GM12878 (cell line): ENCODE measurements around the gene CSF1R. TPM values are rescaled to one million over a fixed set of nuclear protein-coding genes. Genes with fewer than 3 reads are reported as not detected.

Experiments used
- ATAC-seq: fragments of 200-7000 bp; cut with Tn5 transposase; 3 replicates; pipeline ENCODE4 v1.9.1; 2020; ENCODE audit warnings: mild to moderate bottlenecking, moderate library complexity
- BruUV-seq: library from RNA; stranded (reverse); fragments of 400-500 nt; replicated peaks from 2 replicates; lab custom pipeline; 2021; lab: Mats Ljungman, UMichigan
- CTCF ChIA-PET: fragments of 300-600 bp; sonication (Branson Sonifier 250); formaldehyde crosslinking; extraction: SDS; loops from one replicate; lab custom pipeline; 2021; ENCODE audit warnings: inconsistent platforms; lab: Yijun Ruan, JAX
- POLR2A ChIA-PET: fragments of 350-600 bp; formaldehyde crosslinking; extraction: SDS; loops from one replicate; lab custom pipeline; 2021; ENCODE audit warnings: inconsistent platforms; lab: Charles Lee
- RAD21 ChIA-PET: fragments of 300-600 bp; sonication (Branson Sonifier 250); formaldehyde crosslinking; loops from one replicate; lab custom pipeline; 2023; ENCODE audit warnings: antibody characterized with exemption; ENCODE audit not compliant: unreplicated experiment; lab: Charles Lee
- SMC1A ChIA-PET: fragments of 300-600 bp; sonication (Branson Sonifier 250); formaldehyde crosslinking; loops from one replicate; lab custom pipeline; 2023; ENCODE audit not compliant: unreplicated experiment, uncharacterized antibody; lab: Charles Lee
- DNase-seq: peaks from one replicate; pipeline ENCODE4 v3.0.0-alpha.2; 2011; ENCODE audit warnings: low read depth, low spot score
- FAIRE-seq: peaks from 3 replicates; lab custom pipeline; 2011; peaks lifted over from hg19 to GRCh38; lab: Jason Lieb, UNC
- H2AFZ ChIP-seq: 2 replicates; pipeline ENCODE4 v1.6.0; 2011; ENCODE audit warnings: low read depth, low read length, control low read depth; ENCODE audit not compliant: control insufficient read depth
- H3K27ac ChIP-seq: 2 replicates; pipeline ENCODE4 v1.5.1; 2011; ENCODE audit warnings: control low read depth; ENCODE audit not compliant: control insufficient read depth, insufficient read depth
- H3K27me3 ChIP-seq, 2 experiments: replicated peaks in 1 of 2; 2 replicates each; pipeline versions ENCODE4 v1.6.0 to v1.6.1; 2011; ENCODE audit warnings: low read length in 1 of 2; ENCODE audit not compliant: control insufficient read depth in 2 of 2, insufficient read depth in 2 of 2
- H3K36me3 ChIP-seq, 2 experiments: 2 replicates each; pipeline ENCODE4 v1.5.1; 2011; ENCODE audit warnings: low read length in 1 of 2; ENCODE audit not compliant: control insufficient read depth in 2 of 2, insufficient read depth in 2 of 2
- H3K4me1 ChIP-seq: 2 replicates; pipeline ENCODE4 v1.6.1; 2011; ENCODE audit warnings: mild to moderate bottlenecking, low read length, moderate library complexity, mixed read lengths; ENCODE audit not compliant: control insufficient read depth, insufficient read depth
- H3K4me2 ChIP-seq: 2 replicates; pipeline ENCODE4 v1.6.0; 2011; ENCODE audit warnings: control low read depth; ENCODE audit not compliant: control insufficient read depth, insufficient read depth
- H3K4me3 ChIP-seq: fragments of 200-600 bp; sonication (generic); 2 replicates; pipeline ENCODE4 v1.5.1; 2016
- H3K79me2 ChIP-seq: 2 replicates; pipeline ENCODE4 v1.6.0; 2011; ENCODE audit warnings: low read length; ENCODE audit not compliant: control insufficient read depth, insufficient read depth
- H3K9ac ChIP-seq: 2 replicates; pipeline ENCODE4 v1.8.0; 2011; ENCODE audit warnings: low read length, control low read depth, mixed read lengths; ENCODE audit not compliant: control insufficient read depth, insufficient read depth
- H3K9me3 ChIP-seq: replicated peaks from 3 replicates; pipeline ENCODE4 v1.5.1; 2011; ENCODE audit warnings: mild to moderate bottlenecking, low read length; ENCODE audit not compliant: control insufficient read depth, insufficient read depth
- H4K20me1 ChIP-seq: 2 replicates; pipeline ENCODE4 v1.6.0; 2011; ENCODE audit not compliant: control insufficient read depth, insufficient read depth
- BRCA1 ChIP-seq: IDR thresholded peaks from 2 replicates; pipeline ENCODE4 v1.6.1; 2011; ENCODE audit warnings: low read depth, low read length, improper control_type of control experiment
- CHD4 ChIP-seq: fragments of 200-600 bp; sonication (generic); IDR thresholded peaks from 2 replicates; pipeline ENCODE4 v1.6.1; 2016; ENCODE audit warnings: mild to moderate bottlenecking
- DPF2 ChIP-seq: fragments of 450-650 bp; IDR thresholded peaks from 2 replicates; pipeline ENCODE4 v1.6.1; 2017; ENCODE audit warnings: mild to moderate bottlenecking
- HDGF ChIP-seq: fragments of 450-650 bp; IDR thresholded peaks from 2 replicates; pipeline ENCODE4 v1.6.1; 2016; ENCODE audit warnings: antibody characterized with exemption
- SMC3 ChIP-seq: IDR thresholded peaks from 2 replicates; pipeline ENCODE4 v1.6.1; 2011; ENCODE audit warnings: low read length, improper control_type of control experiment, borderline replicate concordance
- TCF12 ChIP-seq: IDR thresholded peaks from 2 replicates; pipeline ENCODE4 v1.6.1; 2011; ENCODE audit warnings: low read depth, mild to moderate bottlenecking, low read length
- ZSCAN29 ChIP-seq: fragments of 450-650 bp; IDR thresholded peaks from 2 replicates; pipeline ENCODE4 v1.6.1; 2017; ENCODE audit warnings: mild to moderate bottlenecking, moderate library complexity
- WGBS: methylation state at CpG from one replicate; pipeline ENCODE4 v1.1.6; 2016; ENCODE audit warnings: low lambda C conversion rate; ENCODE audit not compliant: insufficient replicate concordance, insufficient coverage; ENCODE audit errors: missing lambda C conversion rate; 5-methylcytosine and 5-hydroxymethylcytosine counted together
- in situ Hi-C: fragments of 300-500 bp; cut with MboI; formaldehyde crosslinking; loops from 9 replicates; pipeline ENCODE4 v1.14.3; 2018; ENCODE audit warnings: mixed read lengths
- intact Hi-C: fragments of 100-400 bp; cut with micrococcal nuclease; formaldehyde crosslinking; loops from one replicate; pipeline ENCODE4 v1.14.2; 2022; ENCODE audit not compliant: unreplicated experiment
- polyA plus RNA-seq, 11 experiments: library from polyadenylated mRNA; depleted of rRNA in 4 of 11; unstranded in 6 of 11; stranded (reverse) in 5 of 11; fragments of >200 nt; fragmentation: Nextera tagmentation in 4 of 11; fragmentation: Illumina TruSeq in 1 of 11; extraction: Ambion mirVana in 4 of 11; extraction: Trizol in 1 of 11; gene quantifications; 1 replicate in 1 of 11; 2 replicates in 10 of 11; pipeline versions ENCODE4 v1.2.1 to v1.2.3, GENCODE V29; 2011 to 2016; ENCODE audit warnings: inconsistent platforms in 2 of 11, missing spikeins in 2 of 11, low read depth in 1 of 11
- total RNA-seq, 4 experiments: library from RNA; depleted of rRNA in 3 of 4; stranded (reverse); fragments of >200 nt in 3 of 4; fragmentation: Illumina TruSeq in 1 of 4; extraction: Trizol in 1 of 4; gene quantifications; 2 replicates each; pipeline versions ENCODE4 v1.2.1 to v1.2.3, GENCODE V29; 2013 to 2021
- TF ChIP-seq, protein P1 (sequence below): fragments of 450-650 bp; IDR thresholded peaks from 2 replicates; pipeline ENCODE4 v1.6.1; 2017; ENCODE audit warnings: mild to moderate bottlenecking, moderate library complexity
- TF ChIP-seq, protein P2 (sequence below): IDR thresholded peaks from 2 replicates; pipeline ENCODE4 v1.6.1; 2011; ENCODE audit warnings: low read depth, low read length, improper control_type of control experiment, borderline replicate concordance
- TF ChIP-seq, protein P3 (sequence below): IDR thresholded peaks from 2 replicates; pipeline ENCODE4 v1.6.1; 2012; ENCODE audit warnings: low read depth, low read length, improper control_type of control experiment
- TF ChIP-seq, protein P4 (sequence below): fragments of 450-650 bp; IDR thresholded peaks from 2 replicates; pipeline ENCODE4 v1.6.1; 2017; ENCODE audit warnings: mild to moderate bottlenecking, low read depth, inconsistent platforms; ENCODE audit not compliant: poor library complexity, severe bottlenecking
- TF ChIP-seq, protein P5 (sequence below): fragments of 450-650 bp; IDR thresholded peaks from 2 replicates; pipeline ENCODE4 v1.6.1; 2016; ENCODE audit warnings: mild to moderate bottlenecking

Gene CSF1R
- total and polyA plus RNA-seq, 10 of the 15 experiments (the other 5 are each of a cell fraction or from before 2014, with no cell fraction given): 0.35 to 3.6 (median 1.2) TPM

DNA sequence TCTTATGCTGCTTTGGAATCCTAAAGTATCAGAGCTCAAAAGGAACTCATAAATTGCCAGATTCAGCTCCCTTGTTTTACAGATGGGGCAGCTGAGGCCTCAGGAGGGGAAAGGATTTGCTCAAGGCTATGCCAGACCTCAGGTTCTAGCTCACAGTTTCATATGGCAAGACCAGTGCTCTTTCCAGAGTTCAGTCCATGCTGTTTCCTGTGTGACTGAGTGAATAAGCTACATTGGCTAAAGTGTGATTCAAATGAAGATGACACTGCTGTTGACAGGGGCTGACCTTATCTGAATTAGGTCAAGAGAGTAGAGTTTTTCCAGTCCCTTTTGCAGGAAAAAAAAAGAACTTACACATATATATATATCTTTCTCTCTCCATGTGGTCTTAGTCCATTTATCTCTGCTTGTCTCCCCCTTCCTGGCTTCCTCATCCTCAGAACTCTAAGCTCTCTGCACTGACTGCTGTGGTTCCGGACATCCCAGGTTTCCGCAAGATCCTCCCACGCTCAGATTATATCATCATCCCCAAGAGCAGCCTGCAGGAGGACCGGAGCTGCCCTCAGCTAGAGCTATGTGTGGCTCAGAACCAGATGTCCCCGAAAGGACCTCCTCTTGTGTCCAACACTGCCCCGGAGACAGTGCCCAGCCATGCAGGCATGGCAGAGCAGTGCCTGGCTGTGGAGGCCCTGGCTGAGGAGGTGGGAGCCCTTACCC is 76.5 kb downstream of the CSF1R start:
- Histone ChIP-seq H2AFZ (no peak overlapping the region), H3K4me1 (no peaks in the 10 kb centered on the region; the same call in 1 of the 2 replicates), H3K27me3 (no peaks in the 10 kb centered on the region), H3K9me3 (peaks cover 3% of the 10 kb centered on the region; the same call in 1 of the 3 replicates), H3K27ac (no peak overlapping the region), H3K9ac (no peak overlapping the region), H3K4me3 (no peak overlapping the region), H3K4me2 (0 out of 2 replicates have a peak overlapping the region, but pooled peaks have one; percentile 2), H4K20me1 (no peaks in the 10 kb centered on the region), H3K36me3 (peaks cover 15 to 51% of the 10 kb centered on the region in 2 experiments), H3K79me2 (peaks cover 7% of the 10 kb centered on the region)
- ATAC-seq (no peak; the same call in 2 of the 3 replicates), DNase-seq (no peak), FAIRE-seq (no peak)
- no TSS peak for BruUV-seq
- SMC1A ChIA-PET: interaction anchor here (1.9 kb wide), 1 partner anchor 12 kb away, joined by 11 read pairs; no protein-coding TSS in a partner anchor
- CTCF ChIA-PET: interaction anchor here (2.0 kb wide), 1 partner anchor 20 kb away, joined by 5 read pairs; no protein-coding TSS in a partner anchor
- POLR2A ChIA-PET: interaction anchor here (0.5 kb wide), 1 partner anchor 20 kb away, joined by 3 read pairs; no protein-coding TSS in a partner anchor
- in situ Hi-C loops: no loop called here
- WGBS: 82% methylated on average over 6 of the region's 6 CpGs
- intact Hi-C loops: no loop called here
- RAD21 ChIA-PET: no interaction called here
- TF ChIP-seq, protein P1, sequence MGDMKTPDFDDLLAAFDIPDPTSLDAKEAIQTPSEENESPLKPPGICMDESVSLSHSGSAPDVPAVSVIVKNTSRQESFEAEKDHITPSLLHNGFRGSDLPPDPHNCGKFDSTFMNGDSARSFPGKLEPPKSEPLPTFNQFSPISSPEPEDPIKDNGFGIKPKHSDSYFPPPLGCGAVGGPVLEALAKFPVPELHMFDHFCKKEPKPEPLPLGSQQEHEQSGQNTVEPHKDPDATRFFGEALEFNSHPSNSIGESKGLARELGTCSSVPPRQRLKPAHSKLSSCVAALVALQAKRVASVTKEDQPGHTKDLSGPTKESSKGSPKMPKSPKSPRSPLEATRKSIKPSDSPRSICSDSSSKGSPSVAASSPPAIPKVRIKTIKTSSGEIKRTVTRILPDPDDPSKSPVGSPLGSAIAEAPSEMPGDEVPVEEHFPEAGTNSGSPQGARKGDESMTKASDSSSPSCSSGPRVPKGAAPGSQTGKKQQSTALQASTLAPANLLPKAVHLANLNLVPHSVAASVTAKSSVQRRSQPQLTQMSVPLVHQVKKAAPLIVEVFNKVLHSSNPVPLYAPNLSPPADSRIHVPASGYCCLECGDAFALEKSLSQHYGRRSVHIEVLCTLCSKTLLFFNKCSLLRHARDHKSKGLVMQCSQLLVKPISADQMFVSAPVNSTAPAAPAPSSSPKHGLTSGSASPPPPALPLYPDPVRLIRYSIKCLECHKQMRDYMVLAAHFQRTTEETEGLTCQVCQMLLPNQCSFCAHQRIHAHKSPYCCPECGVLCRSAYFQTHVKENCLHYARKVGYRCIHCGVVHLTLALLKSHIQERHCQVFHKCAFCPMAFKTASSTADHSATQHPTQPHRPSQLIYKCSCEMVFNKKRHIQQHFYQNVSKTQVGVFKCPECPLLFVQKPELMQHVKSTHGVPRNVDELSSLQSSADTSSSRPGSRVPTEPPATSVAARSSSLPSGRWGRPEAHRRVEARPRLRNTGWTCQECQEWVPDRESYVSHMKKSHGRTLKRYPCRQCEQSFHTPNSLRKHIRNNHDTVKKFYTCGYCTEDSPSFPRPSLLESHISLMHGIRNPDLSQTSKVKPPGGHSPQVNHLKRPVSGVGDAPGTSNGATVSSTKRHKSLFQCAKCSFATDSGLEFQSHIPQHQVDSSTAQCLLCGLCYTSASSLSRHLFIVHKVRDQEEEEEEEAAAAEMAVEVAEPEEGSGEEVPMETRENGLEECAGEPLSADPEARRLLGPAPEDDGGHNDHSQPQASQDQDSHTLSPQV: no peak
- no peak for TF ChIP-seq SMC3
- TF ChIP-seq TCF12: no peak
- TF ChIP-seq DPF2: no peak
- TF ChIP-seq, protein P2, sequence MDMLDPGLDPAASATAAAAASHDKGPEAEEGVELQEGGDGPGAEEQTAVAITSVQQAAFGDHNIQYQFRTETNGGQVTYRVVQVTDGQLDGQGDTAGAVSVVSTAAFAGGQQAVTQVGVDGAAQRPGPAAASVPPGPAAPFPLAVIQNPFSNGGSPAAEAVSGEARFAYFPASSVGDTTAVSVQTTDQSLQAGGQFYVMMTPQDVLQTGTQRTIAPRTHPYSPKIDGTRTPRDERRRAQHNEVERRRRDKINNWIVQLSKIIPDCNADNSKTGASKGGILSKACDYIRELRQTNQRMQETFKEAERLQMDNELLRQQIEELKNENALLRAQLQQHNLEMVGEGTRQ: no peak
- no peak for TF ChIP-seq BRCA1
- TF ChIP-seq, protein P3, sequence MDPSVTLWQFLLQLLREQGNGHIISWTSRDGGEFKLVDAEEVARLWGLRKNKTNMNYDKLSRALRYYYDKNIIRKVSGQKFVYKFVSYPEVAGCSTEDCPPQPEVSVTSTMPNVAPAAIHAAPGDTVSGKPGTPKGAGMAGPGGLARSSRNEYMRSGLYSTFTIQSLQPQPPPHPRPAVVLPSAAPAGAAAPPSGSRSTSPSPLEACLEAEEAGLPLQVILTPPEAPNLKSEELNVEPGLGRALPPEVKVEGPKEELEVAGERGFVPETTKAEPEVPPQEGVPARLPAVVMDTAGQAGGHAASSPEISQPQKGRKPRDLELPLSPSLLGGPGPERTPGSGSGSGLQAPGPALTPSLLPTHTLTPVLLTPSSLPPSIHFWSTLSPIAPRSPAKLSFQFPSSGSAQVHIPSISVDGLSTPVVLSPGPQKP: no peak
- no peak for TF ChIP-seq HDGF
- no peak for TF ChIP-seq ZSCAN29
- TF ChIP-seq CHD4: no peak
- TF ChIP-seq, protein P4, sequence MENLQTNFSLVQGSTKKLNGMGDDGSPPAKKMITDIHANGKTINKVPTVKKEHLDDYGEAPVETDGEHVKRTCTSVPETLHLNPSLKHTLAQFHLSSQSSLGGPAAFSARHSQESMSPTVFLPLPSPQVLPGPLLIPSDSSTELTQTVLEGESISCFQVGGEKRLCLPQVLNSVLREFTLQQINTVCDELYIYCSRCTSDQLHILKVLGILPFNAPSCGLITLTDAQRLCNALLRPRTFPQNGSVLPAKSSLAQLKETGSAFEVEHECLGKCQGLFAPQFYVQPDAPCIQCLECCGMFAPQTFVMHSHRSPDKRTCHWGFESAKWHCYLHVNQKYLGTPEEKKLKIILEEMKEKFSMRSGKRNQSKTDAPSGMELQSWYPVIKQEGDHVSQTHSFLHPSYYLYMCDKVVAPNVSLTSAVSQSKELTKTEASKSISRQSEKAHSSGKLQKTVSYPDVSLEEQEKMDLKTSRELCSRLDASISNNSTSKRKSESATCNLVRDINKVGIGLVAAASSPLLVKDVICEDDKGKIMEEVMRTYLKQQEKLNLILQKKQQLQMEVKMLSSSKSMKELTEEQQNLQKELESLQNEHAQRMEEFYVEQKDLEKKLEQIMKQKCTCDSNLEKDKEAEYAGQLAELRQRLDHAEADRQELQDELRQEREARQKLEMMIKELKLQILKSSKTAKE: no peak
- TF ChIP-seq, protein P5, sequence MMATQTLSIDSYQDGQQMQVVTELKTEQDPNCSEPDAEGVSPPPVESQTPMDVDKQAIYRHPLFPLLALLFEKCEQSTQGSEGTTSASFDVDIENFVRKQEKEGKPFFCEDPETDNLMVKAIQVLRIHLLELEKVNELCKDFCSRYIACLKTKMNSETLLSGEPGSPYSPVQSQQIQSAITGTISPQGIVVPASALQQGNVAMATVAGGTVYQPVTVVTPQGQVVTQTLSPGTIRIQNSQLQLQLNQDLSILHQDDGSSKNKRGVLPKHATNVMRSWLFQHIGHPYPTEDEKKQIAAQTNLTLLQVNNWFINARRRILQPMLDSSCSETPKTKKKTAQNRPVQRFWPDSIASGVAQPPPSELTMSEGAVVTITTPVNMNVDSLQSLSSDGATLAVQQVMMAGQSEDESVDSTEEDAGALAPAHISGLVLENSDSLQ: no peak
